ENCODE data around the gene ARCN1. TPM values are rescaled to one million over a fixed set of nuclear protein-coding genes. Genes with fewer than 3 reads are reported as not detected.
"Not testable (repeated sequence)": the region's sequence is repeated elsewhere in the genome, so short reads cannot be mapped to it uniquely, and the experiment has no call there.

Gene ARCN1
- total and polyA plus RNA-seq, 11 donors = 53.1 to 127 (median 99.6) TPM

DNA sequence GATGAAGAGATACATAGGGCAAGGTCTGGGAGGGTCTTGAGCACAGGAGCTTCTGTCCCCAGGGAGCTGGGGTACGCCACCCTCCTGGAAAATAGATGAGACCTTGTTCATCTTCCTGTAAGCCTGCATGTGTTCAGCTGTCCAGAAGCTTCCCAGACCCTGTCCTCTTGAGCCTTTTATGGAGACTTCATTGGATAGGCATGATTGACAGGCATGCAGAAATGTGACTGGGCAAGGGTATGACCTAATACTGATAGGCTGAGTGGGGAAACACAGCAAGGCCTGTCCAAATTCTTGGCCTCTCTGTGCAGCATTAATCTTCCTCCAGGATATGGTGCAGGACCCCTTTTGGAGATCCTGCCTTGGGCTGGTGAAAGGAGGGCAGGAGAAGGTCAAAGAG lies 15.7 kb downstream of the ARCN1 start:
- H3K4me1 ChIP-seq = peaks cover 0 to 22% (median 9%) of the 10 kb centered on the region in 12 donors
- 70 to 94% (median 88%) methylated on average over 1 of the region's 1 CpG for WGBS, 4 donors
- no peak overlapping the region for H3K4me3 ChIP-seq
- H3K9me3 ChIP-seq = no peaks in the 10 kb centered on the region
- no peak for DNase-seq
- peak in 3 of 4 donors; percentile 57 to 75 (median 58) for ATAC-seq
- peaks cover 4 to 100% (median 100%) of the 10 kb centered on the region in 9 donors for H3K36me3 ChIP-seq
- intact Hi-C loops (cut with DNase I) = no loop called here
- peak overlapping the region in 6 of 12 donors; percentile 4 to 62 (median 49) for H3K27ac ChIP-seq
- TF ChIP-seq POLR2A (IDR thresholded peaks at IDR 0.05) = no peak
- TF ChIP-seq, protein P1, sequence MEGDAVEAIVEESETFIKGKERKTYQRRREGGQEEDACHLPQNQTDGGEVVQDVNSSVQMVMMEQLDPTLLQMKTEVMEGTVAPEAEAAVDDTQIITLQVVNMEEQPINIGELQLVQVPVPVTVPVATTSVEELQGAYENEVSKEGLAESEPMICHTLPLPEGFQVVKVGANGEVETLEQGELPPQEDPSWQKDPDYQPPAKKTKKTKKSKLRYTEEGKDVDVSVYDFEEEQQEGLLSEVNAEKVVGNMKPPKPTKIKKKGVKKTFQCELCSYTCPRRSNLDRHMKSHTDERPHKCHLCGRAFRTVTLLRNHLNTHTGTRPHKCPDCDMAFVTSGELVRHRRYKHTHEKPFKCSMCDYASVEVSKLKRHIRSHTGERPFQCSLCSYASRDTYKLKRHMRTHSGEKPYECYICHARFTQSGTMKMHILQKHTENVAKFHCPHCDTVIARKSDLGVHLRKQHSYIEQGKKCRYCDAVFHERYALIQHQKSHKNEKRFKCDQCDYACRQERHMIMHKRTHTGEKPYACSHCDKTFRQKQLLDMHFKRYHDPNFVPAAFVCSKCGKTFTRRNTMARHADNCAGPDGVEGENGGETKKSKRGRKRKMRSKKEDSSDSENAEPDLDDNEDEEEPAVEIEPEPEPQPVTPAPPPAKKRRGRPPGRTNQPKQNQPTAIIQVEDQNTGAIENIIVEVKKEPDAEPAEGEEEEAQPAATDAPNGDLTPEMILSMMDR (IDR thresholded peaks at IDR 0.05) = no peak
- no peaks in the 10 kb centered on the region for H3K27me3 ChIP-seq

DNA sequence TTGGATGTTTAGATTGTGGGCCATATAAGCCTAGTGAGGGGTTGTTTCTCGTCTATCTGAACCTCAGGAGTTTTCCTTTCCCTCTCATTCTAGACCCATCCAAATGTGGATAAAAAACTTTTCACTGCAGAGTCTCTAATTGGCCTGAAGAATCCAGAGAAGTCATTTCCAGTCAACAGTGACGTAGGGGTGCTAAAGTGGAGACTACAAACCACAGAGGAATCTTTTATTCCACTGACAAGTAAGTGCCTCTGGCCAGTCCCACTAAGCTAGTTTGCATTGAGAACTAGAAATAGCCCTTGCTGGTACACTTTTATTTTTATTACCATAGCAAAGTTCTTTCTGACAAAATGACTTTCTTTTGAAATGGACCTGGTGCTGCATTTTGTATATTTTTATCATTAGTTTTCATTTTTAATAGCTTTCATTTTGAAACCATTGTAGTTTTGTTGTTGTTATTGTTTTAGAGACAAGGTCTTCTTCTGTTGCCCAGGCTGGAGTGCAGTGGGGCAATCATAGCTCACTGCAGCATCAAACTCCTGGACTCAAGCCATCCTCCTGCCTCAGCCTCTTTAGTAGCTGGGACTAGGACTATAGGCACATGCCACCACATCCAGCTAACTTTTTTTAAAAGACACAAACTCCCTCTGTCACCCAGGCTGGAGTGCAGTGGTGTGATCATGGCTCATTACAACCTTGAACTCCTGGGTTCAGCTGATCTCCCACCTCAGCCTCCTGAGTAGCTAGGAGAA lies 20.6 kb downstream of the ARCN1 start:
- peaks cover 0 to 100% (median 98%) of the 10 kb centered on the region in 9 donors for H3K36me3 ChIP-seq
- intact Hi-C loops (cut with DNase I) = loop anchor here in 2 of 10 donors (2.0 to 5.0 kb wide), 2 partner anchors 14 to 65 kb away; partner anchors contain the start of gene PHLDB1 (in 1 of the 2)
- peaks cover 0 to 45% (median 21%) of the 10 kb centered on the region in 12 donors for H3K4me1 ChIP-seq
- H3K27me3 ChIP-seq = no peaks in the 10 kb centered on the region
- peak overlapping the region; percentile 7 to 82 (median 75) for H3K27ac ChIP-seq
- 31 to 68% (median 60%) methylated on average over 2 of the region's 2 CpGs for WGBS, 4 donors
- no peak for TF ChIP-seq POLR2A (IDR thresholded peaks at IDR 0.05)
- TF ChIP-seq, protein P1 (IDR thresholded peaks at IDR 0.05) = no peak
- ATAC-seq = peak; percentile 72 to 87 (median 82)
- H3K9me3 ChIP-seq = no peaks in the 10 kb centered on the region
- H3K4me3 ChIP-seq = no peak overlapping the region
- peak in 1 of 5 donors; percentile 71 for DNase-seq

DNA sequence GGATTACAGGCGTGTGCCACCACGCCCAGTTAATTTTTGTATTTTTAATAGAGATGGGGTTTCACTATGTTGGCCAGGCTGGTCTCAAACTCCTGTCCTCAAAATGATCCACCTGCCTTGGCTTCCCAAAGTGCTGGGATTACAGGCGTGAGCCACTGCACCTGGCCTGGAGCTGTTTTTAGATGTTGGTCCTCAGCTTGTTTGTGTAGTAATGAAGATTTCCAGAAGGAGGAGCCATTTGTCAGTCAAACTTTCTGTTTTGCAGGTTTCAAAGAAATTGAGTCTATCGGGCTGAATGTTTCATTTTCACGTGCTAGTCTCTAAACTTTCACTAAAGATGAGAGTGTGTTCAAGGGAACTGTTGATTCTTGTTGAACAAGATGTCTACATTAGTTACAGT lies 22.8 kb downstream of the ARCN1 start:
- TF ChIP-seq, protein P1 (IDR thresholded peaks at IDR 0.05) = peak; percentile 13 to 65 (median 50)
- not testable (repeated sequence) for DNase-seq, H3K27me3 ChIP-seq, H3K9me3 ChIP-seq, ATAC-seq, H3K4me3 ChIP-seq
- intact Hi-C loops (cut with DNase I) = loop anchor here in 2 of 10 donors (5.0 kb wide), 1 partner anchor 62 kb away; no protein-coding TSS in a partner anchor
- Histone ChIP-seq H3K4me1 (peaks cover 0 to 40% (median 21%) of the 10 kb centered on the region in 12 donors), H3K27ac (peak overlapping the region in 8 of 12 donors; percentile 6 to 82 (median 59)), H3K36me3 (peaks cover 0 to 100% (median 98%) of the 10 kb centered on the region in 9 donors)
- WGBS, 4 donors = 43 to 56% (median 48%) methylated on average over 5 of the region's 5 CpGs
